ENCODE measurements around the gene WDR62.

WDR62 gene

GRCh38 chr19:36054733-36055686 is at the start of gene WDR62:
Gene WDR62 (plus strand): TSS chr19:36054897. CDS start chr19:36054972, 75 bp downstream.
- DNase-seq = peak; percentile 95

- no peak for DNase-seq
These were observed 47.7 kb upstream of the WDR62 start for GRCh38 chr19:36006955-36007354.

GRCh38 chr19:36008336-36008978 is 46.2 kb upstream of the WDR62 start, which contains the start of gene SYNE4:
Gene SYNE4 (minus strand): TSS chr19:36008813. CDS start chr19:36008681, 132 bp downstream.
- DNase-seq = no peak

GRCh38 chr19:36009220-36009619 is 45.5 kb upstream of the WDR62 start:
- DNase-seq = no peak

- DNase-seq = no peak
These were observed 44.9 kb upstream of the WDR62 start for GRCh38 chr19:36009633-36010379.

- DNase-seq = no peak
These were observed 44.3 kb upstream of the WDR62 start for GRCh38 chr19:36010402-36010801.

GRCh38 chr19:36013280-36014011 is 41.3 kb upstream of the WDR62 start:
- DNase-seq = no peak

- peak; percentile 99 for DNase-seq
These were observed 40.4 kb upstream of the WDR62 start, which contains the start of gene ALKBH6 for GRCh38 chr19:36014012-36014924. Gene ALKBH6 (minus strand): TSS chr19:36014213. CDS start chr19:36013397, 816 bp downstream.

GRCh38 chr19:36019061-36019670 is 35.5 kb upstream of the WDR62 start:
- no peak for DNase-seq

GRCh38 chr19:36023432-36023831 is 31.3 kb upstream of the WDR62 start:
- DNase-seq = no peak

- no peak for DNase-seq
These were observed 29.2 kb upstream of the WDR62 start for GRCh38 chr19:36025541-36025940.

GRCh38 chr19:36026091-36026876 is 28.4 kb upstream of the WDR62 start:
- DNase-seq = no peak

- DNase-seq = no peak
These were observed 27.0 kb upstream of the WDR62 start for GRCh38 chr19:36027696-36028095.

- DNase-seq = no peak
These were observed 26.2 kb upstream of the WDR62 start for GRCh38 chr19:36028313-36029041.

GRCh38 chr19:36030264-36031148 is 24.2 kb upstream of the WDR62 start:
- peak; percentile 69 for DNase-seq

GRCh38 chr19:36031308-36031707 is 23.4 kb upstream of the WDR62 start:
- DNase-seq = no peak

GRCh38 chr19:36032251-36033104 is 22.2 kb upstream of the WDR62 start, which contains the start of gene CLIP3:
Gene CLIP3 (minus strand): TSS chr19:36032873. CDS start chr19:36032357, 516 bp downstream.
- peak; percentile 68 for DNase-seq
